T-helper 1 cell treated with Interleukin-12 subunit alpha and Interleukin-12 subunit beta and Interleukin-4 antibody, amounts not matched to agents 30 ng/mL and 1 ng/mL, for 36 hours (primary cell): Measurements from ENCODE around the gene COMMD1. TPM values are rescaled to one million over a fixed set of nuclear protein-coding genes. Genes with fewer than 3 reads are reported as not detected.
"Not testable (repeated sequence)": the region's sequence is repeated elsewhere in the genome, so short reads cannot be mapped to it uniquely, and the experiment has no call there.

ENCODE experiments used
- intact Hi-C: fragments of 100-400 bp; cut with micrococcal nuclease; formaldehyde crosslinking; loops from one replicate; pipeline ENCODE4 v1.15.1; 2024
- total RNA-seq: library from RNA; stranded (reverse); gene quantifications from 2 replicates; pipeline ENCODE4 v1.2.3, GENCODE V29; 2022

Gene COMMD1
- total RNA-seq, 1 donor from 2014 or later = 27.3 TPM

DNA sequence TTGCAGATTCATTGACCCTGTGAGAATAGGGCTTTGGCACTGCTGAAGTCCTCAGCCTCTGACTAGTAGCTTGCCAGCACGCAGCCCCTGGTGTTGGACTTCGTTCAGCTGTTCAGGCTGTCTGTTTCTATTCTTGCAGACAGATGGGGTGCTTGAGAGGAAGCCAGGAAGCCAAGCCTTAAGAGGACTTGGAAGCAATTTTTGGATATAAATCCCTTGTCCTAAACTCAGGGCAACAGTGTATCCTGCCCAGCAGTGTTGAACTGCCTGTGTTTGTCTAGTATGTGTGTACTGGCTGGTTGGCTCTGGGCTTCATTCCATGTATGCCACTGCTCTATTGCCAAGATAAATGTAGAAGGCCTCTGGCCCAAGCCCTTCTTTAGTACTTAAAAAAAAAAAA lies 108.6 kb downstream of the COMMD1 start:
- intact Hi-C loops = no loop called here

DNA sequence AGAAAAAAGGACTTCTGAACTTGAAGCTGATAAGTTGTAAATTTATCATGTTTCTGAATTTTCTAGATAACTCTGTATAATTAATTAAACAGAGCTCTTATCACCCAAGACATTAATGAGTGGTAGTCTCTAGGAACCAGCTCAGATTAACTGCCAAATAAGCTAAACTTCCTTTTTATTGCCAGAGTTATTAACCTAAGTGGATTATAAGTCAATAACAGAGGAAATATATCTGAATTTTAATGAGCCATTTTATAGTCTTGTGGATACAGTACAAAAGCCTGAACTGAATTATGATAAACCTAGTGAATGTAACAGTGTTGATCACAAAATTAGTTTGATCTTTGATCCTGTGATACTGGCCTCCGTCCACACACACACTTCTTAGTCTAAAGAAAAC lies 111.5 kb downstream of the COMMD1 start:
- intact Hi-C loops = no loop called here

DNA sequence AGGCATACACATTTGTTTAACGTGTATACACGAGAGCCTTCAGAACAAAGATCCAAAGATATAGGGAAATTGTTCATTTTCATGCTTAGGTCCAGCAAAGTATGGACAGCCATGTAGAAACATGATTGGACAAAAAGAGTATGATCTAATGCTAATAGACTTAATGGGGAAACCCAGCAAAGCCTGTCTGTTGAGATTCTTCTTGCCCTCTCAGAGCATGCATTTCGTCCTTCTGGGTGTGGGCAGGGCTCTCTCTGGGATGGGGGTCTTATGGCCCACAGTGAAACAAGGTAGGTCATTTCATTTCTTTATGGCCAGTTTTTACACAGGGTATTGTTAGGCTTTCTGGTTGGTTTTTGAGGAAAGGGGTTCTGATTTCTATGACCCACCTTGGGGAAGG lies 124.4 kb downstream of the COMMD1 start:
- intact Hi-C loops = no loop called here

DNA sequence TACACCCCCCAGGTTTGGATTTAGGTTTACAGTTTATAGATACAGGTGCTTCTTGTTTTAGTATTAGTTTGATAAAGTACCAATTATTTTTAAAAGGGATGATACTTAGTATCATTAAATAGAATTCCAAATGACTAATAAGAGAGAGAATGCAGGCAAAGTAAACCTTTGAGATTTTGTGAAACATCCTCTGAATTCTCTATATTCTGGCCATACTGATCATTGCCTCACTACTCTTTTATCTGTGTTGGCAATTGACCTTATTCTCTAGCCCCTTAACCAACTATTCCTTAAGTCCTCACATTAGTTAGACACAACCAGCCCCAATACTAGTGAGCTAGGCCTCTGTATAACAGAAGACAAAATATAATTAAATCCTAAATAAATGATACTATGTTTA lies 125.4 kb downstream of the COMMD1 start:
- intact Hi-C loops = no loop called here

DNA sequence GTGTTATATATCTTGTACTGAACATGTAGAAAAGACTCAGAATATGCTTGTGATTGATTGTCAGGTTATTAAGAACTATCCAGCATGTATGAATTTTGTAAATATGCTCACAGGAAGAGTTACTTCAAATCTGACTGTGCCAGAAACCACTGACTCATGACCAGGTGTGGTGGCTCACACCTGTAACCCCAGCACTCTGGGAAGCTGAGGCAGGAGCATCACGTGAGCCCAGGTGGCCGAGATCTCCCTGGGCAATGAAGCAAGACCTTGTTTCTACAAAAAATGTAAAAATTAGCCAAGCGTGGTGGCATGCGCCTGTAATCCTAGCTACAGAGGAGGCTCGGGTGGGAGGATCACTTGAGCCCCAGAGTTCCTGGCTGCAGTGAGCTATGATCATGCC lies 126.6 kb downstream of the COMMD1 start:
- intact Hi-C loops = no loop called here

DNA sequence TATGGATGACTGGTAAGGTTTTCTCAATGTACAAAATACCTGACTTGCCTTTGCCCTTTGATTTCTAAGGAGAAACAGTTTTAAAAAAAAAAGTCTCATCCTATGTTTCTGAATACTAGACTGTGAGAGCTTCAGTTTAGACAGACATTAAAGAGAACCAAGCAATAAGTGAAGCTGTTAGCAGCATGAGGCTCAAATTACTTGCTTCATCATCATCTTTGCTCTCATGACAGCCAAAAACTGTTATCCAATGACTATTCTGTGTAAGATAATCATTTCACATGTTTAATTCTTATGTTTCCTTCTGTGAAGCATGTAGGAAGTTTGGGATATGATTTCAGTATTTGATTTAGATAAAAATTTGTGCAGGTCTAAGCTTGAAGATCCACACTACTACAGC lies 129.2 kb downstream of the COMMD1 start:
- intact Hi-C loops = loop anchor here (5.0 kb wide), 1 partner anchor 163 kb away; the partner anchor contains the start of gene B3GNT2

DNA sequence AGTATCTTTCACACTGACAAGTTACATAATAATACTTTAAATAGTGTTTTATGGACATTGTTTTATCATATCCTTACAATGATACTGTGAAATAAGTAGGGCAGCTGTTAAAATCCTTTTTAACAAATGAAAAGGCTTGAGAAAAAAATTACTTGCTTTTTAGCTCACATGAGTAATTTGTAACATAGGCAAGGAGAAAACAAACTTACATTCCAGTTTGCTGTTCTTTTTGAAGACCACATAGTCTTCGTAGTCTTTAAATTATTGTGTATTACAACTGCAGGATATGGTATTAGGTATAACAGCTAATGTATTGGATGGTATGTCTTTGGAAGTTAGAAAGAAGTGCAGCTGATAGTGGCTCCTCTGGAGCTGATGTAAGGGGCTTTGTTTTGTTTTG lies 130.8 kb downstream of the COMMD1 start:
- intact Hi-C loops = loop anchor here (5.0 kb wide), 1 partner anchor 161 kb away; the partner anchor contains the start of gene B3GNT2

DNA sequence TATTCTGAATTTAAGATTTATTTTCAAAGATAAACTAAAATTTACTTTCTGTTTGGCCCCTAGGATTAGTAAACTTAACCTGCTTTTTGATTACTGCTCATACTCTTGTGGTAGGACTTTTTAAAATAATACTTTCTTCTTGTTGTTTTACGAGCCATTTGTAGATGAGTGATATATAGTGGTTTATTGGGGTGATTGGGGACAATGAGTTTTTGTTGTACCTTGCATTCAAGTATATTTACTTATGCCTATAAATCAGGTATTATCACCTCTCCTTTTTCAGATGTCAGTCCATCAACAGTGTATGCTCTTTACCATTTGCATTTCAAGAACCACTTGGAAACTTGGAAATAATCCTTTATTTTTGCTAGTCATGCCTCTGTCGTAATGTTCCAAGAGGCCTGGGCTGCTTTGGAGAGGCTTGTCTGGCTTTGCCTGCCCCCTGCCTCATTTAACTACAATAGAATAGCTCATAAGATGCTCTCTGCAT lies 131.3 kb downstream of the COMMD1 start:
- intact Hi-C loops = loop anchor here (5.0 kb wide), 1 partner anchor 160 kb away; the partner anchor contains the start of gene B3GNT2

DNA sequence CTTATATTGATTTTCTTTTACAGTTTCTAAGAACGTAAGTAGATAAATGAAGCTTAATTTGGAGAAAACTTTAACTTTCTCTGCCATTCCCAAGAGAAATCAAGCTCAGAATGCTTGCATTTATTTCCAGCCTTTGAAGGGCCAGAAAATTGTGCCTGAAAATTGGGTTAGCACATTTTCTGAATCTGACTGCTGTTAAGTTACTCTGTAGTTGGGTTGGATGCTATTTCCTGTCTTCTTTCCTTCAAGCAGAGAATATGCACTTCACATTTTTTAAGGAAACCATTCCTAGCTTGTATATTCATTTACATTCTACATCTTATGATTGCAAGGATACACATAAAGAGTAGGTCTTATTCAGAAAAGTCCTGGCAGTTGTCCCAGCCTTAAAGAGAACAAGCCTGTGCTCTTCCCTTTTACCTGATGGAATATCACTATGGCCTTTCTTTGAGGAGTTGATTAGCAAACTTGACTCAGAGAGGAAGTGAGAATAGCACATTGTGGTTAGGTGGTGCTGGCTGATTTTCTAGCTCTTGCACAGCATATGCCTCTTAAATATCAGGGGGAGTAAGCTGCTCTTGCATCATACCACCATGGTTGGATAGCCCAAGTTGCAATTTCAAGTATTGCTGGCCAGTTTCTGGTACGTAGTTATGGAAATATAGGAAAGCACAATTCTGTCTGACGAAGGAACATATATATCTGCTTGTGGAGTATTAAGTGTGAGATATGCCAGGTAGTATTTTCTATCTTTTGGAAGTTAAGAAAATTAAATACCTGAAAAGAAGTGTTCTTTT lies 133.7 kb downstream of the COMMD1 start:
- intact Hi-C loops = loop anchor here (5.0 kb wide), 1 partner anchor 158 kb away; the partner anchor contains the start of gene B3GNT2

DNA sequence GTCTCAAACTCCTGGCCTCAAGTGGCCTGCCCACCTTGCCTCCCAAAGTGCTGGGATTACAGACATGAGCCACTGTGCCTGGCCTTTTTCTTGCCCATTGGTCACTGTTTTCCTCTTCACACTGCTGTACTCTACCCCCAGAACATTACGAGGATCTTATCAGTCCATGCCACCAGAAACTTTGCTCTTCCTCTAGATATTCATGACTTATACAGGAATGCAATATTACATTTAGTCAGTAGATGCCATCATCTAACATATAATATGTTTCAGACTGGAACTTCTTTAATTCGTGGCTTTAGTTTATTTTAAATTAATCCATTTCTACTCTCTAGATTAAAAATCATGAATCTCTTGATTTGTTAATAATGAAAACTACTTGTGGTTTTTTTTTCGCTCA lies 135.5 kb downstream of the COMMD1 start:
- intact Hi-C loops = no loop called here

DNA sequence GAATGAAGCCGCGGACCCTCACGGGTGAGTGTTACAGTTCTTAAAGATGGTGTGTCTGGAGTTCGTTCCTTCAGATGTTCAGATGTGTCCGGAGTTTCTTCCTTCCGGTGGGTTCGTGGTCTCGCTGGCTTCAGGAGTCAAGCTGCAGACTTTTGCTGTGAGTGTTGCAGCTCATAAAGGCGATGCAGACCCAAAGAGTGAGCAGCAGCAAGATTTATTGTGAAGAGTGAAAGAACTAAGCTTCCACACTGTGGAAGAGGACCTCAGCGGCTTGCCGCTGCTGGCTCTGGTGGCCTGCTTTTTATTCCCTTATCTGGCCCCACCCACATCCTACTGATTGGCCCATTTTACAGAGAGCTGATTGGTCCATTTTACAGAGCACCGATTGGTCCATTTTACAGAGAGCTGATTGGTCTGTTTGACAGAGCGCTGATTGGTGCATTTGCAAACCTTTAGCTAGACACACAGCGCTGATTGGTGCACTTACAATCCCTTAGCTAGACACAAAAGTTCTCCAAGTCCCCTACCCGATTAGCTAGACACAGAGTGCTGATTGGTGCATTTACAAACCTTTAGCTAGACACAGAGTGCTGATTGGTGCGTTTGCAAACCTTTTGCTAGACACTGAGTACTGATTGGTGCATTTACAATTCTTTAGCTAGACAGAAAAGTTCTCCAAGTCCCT lies 136.4 kb downstream of the COMMD1 start:
- intact Hi-C loops = not testable (repeated sequence)

DNA sequence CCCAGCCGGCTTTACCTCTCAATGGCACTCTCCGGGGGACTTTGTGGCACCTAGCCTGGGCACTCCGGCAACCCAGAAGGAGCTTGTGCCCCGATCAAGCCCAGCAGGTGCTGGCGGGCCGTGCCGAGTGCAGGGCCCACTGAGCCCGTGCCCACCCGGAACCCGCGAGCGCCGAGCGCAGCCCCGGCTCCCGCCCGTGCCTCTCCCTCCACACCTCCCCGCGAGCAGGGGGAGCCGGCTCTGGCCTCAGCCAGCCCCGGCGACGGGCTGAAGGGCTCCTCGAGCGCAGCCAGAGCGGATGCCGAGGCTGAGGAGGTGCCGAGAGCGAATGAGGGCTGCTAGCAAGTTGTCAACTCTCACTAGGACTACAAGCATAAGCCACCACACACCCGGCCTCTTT lies 136.9 kb downstream of the COMMD1 start:
- intact Hi-C loops = no loop called here

DNA sequence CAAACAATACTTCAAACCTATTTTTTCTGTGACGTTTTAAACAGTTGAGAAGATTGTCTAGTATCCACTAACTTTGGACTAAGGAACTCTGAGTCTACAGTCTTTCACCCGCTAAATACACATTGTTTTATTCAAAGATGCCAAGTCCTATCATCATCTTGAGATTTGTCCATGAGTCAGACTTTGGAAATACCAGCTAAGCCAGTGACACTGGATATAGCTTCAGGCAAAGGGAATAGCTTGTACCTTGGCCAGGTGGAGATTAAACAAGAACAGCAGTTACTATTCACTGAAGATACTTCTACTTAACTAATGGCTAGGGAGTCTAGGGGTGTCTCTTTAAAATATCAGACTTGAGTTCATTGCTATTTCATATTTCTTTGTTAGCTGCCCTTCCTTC lies 137.5 kb downstream of the COMMD1 start:
- intact Hi-C loops = no loop called here

DNA sequence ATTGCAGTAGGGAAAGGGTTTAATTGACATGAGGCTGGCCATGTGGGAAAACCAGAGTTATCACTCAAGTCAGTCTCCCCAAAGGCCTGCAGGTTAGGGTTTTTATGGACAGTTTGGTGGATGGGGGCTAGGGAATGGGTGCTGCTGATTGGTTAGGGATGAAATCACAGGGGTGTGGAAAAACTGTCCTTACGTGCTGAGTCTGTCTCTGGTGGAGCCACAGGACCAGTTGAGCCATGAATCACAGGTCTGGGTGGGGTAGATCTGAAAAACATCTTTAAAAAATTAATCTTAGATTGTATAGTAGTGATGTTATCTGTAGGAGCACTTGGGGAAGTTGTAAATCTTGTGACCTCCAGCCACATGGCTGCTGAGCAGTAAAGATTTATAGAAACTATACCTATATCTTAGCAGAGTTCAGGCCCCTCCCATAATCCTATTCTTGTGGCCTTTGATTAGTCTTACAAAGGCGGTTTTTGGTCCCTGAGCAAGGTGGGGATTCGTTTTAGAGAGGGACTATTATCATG lies 139.6 kb downstream of the COMMD1 start:
- intact Hi-C loops = no loop called here

DNA sequence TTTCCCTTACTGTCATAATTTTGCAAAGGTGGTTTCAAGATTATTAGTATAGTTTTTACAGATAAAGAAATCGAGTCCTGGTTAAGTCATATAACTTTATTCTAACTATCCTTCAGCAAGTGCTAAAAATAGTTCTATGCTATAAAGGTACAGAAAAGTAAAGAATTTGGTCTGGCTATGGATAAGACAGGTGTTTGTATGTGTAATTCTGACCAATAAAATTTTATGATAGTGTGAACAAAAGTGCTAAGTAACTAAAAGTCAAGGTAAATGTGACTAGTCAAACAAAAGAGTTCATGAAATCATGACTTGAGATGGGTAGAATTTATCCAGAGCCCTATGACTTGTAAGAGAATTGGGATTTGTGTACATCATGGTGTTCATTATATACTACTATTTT lies 140.7 kb downstream of the COMMD1 start:
- intact Hi-C loops = no loop called here

DNA sequence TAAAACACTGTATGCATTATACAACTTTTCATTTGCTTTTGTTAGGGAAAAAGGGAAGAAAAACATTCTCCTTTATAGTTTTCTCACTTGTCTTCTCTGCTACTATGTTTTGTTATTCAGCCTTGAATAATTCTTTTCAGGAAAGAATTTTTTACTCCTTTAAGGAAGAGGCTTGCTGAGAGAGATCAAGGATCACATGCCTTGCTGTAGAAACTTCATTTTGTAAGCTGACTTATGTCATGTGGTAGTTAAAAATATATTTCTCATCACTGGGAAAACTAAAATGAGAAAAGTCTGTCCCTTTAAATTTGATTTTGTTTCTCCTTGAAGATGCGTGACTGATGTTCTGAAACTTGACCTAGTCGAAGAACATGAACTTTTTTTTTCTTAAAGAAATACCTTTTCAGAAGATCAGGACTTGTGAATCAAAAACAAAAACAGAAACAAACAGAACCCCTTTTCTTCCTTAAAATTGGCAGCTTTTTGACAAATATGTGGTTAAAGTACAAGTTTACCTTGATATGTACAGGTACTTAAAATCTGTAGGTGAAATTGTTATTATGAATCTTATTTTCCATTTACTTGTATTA lies 145.1 kb downstream of the COMMD1 start:
- intact Hi-C loops = no loop called here

DNA sequence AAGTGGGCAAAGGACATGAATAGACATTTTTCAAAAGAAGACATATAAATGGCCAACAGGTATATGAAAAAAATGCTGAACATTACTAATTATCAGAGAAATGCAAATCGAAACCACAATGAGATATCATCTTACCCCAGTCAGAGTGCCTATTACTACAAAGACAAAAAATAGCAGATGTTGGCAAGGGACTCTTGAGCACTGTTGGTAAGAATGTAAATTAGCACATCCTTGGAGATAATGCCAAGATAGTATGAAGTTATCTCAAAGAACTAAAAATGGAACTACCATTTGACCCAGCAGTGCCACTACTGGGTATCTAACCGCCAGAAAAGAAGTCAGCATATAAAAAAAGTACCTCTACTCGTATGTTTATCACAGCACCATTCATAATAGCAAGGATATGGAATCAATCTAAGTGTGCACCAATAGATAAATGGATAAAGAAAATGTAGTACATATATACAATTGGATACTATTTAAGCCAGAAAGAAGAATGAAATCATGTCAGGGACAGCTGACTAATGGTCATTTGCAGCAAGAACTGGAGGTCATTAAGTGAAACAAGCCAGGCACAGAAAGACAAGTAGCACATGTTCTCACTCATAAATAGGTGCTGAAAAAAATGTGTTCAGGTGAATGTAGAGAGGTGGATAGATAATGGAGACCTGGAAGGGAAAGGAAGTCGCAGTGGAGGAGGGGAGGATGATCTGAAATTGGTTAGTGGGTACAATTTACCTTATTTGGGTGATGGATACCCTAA lies 148.7 kb downstream of the COMMD1 start:
- intact Hi-C loops = no loop called here

DNA sequence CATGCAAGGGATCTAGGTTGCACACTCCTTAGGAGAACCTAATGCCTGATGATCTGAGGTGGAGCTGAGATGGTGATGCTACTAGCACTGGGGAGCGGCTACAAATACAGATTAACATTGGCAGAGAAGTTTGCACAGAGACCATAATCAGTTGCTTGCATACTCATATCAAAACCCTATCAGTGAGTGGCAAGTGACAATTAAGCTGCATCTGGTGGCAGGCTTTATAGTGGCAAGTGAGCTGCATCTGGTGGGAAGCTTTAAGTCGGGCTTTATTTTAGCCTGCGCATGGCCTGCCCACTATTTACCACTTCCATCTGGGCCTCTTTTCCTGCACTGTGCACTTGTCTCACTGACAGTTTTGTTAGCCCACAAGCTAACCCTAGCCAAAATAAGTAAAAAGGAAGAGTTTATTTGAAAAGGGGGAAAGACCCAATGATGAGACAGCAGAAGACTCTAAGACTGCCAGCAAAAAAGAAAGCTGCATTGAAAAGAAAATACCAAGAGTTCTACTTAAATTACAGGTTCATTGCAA lies 149.5 kb downstream of the COMMD1 start:
- intact Hi-C loops = no loop called here

DNA sequence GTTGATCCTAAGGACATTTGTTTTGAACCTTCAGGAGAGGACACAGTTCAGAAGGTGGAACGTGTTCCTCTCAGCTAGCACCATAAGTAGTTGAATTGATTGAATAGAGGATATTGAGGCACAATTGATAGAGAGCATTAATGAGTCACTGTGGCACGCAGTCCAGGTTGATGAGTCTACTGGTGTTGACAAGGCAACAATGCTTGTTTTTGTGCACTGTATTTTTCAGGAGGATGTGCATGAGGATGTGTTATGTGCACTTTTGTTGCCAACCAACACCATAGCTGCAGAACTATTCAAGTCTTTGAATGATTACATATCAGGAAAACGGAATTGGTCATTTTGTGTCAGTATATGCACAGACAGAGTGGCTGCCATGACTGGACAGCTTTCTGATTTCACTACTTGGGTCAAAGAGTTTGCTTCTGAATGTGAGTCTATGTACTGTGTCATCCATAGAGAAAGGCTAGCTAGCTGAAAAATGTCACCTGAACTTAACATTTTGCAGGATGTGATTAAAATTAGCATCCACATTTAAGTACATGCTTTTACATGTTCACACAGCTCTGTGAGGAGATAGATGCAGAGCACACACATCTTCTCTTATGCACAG lies 150.4 kb downstream of the COMMD1 start:
- intact Hi-C loops = no loop called here

DNA sequence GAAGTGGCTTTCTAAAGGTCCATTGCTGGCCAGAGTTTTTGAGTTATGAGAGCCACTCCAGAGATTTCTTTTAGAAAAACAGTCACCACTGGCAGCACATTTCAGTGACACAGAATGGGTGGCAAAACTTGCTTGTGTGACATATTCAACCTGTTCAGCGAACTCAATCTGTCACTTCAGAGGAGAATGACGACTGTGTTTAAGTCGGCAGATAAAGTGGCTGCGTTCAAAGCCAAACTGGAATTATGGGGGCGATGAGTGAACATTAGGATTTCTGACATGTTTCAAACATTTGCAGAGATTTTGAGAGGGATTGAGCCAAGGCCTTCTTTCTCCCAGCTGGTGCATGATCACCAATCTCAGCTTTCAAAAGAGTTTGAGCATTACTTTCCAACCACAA lies 150.9 kb downstream of the COMMD1 start:
- intact Hi-C loops = no loop called here
